GM21529 (cell line): ENCODE measurements around the gene CRISPLD2.
"Not testable (repeated sequence)": the region's sequence is repeated elsewhere in the genome, so short reads cannot be mapped to it uniquely, and the experiment has no call there.

ENCODE experiments used
- ATAC-seq: cut with Tn5 transposase; IDR thresholded peaks from one replicate; pipeline ENCODE4 v1.9.1; 2021; ENCODE audit not compliant: unreplicated experiment

Gene CRISPLD2

GRCh38 chr16:84855435-84856202 is 35.8 kb downstream of the CRISPLD2 start:
- ATAC-seq, result not testable (repeated sequence)

- ATAC-seq, result not testable (repeated sequence)
Measured at GRCh38 chr16:84856203-84856581, 36.4 kb downstream of the CRISPLD2 start.

GRCh38 chr16:84856811-84857210 is 37.0 kb downstream of the CRISPLD2 start:
- not testable (repeated sequence) for ATAC-seq

GRCh38 chr16:84859681-84860080 is 39.9 kb downstream of the CRISPLD2 start:
- ATAC-seq, result no peak

GRCh38 chr16:84860383-84860782 is 40.6 kb downstream of the CRISPLD2 start:
- ATAC-seq, result no peak

GRCh38 chr16:84861671-84862070 is 41.9 kb downstream of the CRISPLD2 start:
- no peak for ATAC-seq

GRCh38 chr16:84862804-84863480 is 43.2 kb downstream of the CRISPLD2 start:
- no peak for ATAC-seq

GRCh38 chr16:84863481-84863814 is 43.7 kb downstream of the CRISPLD2 start:
- no peak for ATAC-seq

- ATAC-seq, result no peak
Measured at GRCh38 chr16:84864326-84864955, 44.7 kb downstream of the CRISPLD2 start.

- ATAC-seq, result no peak
Measured at GRCh38 chr16:84867696-84868095, 47.9 kb downstream of the CRISPLD2 start.

- ATAC-seq, result no peak
Measured at GRCh38 chr16:84868328-84868727, 48.5 kb downstream of the CRISPLD2 start.

- no peak for ATAC-seq
Measured at GRCh38 chr16:84868829-84869472, 49.2 kb downstream of the CRISPLD2 start.

- no peak for ATAC-seq
Measured at GRCh38 chr16:84869473-84869845, 49.7 kb downstream of the CRISPLD2 start.

- not testable (repeated sequence) for ATAC-seq
Measured at GRCh38 chr16:84872971-84873370, 53.2 kb downstream of the CRISPLD2 start.

GRCh38 chr16:84874004-84874435 is 54.2 kb downstream of the CRISPLD2 start:
- no peak for ATAC-seq

GRCh38 chr16:84874553-84874952 is 54.8 kb downstream of the CRISPLD2 start:
- no peak for ATAC-seq

- ATAC-seq, result no peak
Measured at GRCh38 chr16:84874983-84875382, 55.2 kb downstream of the CRISPLD2 start.

- no peak for ATAC-seq
Measured at GRCh38 chr16:84875846-84876245, 56.1 kb downstream of the CRISPLD2 start.

- ATAC-seq, result no peak
Measured at GRCh38 chr16:84876873-84877606, 57.3 kb downstream of the CRISPLD2 start.

- no peak for ATAC-seq
Measured at GRCh38 chr16:84878770-84879169, 59.0 kb downstream of the CRISPLD2 start.
